NCI-H2081 (cell line): ENCODE measurements around the gene MUC6.

Source experiments
- DNase-seq, 2 experiments: peaks; one replicate each; lab custom pipeline; 2025; lab: John Stamatoyannopoulos, UW

Gene MUC6, protein sequence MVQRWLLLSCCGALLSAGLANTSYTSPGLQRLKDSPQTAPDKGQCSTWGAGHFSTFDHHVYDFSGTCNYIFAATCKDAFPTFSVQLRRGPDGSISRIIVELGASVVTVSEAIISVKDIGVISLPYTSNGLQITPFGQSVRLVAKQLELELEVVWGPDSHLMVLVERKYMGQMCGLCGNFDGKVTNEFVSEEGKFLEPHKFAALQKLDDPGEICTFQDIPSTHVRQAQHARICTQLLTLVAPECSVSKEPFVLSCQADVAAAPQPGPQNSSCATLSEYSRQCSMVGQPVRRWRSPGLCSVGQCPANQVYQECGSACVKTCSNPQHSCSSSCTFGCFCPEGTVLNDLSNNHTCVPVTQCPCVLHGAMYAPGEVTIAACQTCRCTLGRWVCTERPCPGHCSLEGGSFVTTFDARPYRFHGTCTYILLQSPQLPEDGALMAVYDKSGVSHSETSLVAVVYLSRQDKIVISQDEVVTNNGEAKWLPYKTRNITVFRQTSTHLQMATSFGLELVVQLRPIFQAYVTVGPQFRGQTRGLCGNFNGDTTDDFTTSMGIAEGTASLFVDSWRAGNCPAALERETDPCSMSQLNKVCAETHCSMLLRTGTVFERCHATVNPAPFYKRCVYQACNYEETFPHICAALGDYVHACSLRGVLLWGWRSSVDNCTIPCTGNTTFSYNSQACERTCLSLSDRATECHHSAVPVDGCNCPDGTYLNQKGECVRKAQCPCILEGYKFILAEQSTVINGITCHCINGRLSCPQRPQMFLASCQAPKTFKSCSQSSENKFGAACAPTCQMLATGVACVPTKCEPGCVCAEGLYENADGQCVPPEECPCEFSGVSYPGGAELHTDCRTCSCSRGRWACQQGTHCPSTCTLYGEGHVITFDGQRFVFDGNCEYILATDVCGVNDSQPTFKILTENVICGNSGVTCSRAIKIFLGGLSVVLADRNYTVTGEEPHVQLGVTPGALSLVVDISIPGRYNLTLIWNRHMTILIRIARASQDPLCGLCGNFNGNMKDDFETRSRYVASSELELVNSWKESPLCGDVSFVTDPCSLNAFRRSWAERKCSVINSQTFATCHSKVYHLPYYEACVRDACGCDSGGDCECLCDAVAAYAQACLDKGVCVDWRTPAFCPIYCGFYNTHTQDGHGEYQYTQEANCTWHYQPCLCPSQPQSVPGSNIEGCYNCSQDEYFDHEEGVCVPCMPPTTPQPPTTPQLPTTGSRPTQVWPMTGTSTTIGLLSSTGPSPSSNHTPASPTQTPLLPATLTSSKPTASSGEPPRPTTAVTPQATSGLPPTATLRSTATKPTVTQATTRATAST (N-terminal part only)

DNA sequence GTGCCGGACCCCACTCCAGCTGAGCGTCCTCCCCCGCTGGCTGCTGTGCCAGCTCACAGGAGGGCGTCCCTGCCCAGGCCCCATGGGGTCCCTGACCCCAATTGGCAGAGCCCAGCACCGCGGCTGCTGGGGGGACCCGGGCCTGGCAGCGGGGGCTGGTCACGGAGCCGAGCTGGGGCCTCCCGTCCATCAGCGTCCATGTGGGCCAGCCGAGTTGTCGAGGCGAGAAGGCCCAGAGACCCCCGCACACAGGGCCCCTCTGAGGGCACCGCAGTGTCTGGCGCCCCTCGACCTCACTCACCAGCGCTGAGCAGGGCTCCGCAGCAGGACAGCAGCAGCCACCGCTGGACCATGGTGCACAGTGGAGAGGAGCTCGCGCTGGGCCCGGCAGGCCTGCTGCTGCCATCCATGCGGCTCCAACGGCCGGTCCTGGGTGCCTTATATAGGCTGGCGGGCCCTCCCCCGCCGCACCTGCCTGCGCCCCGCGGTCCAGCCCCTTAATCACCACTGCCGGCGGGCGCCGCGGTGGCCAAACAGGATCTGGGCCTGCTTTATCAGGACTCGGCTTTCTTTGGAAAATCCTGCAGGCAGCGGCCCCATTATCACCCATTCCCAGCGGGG is at the start of gene MUC6:
MUC6 (minus strand) TSS at position 416 of the 621 bp plus-strand sequence; CDS start at position 353, 63 bp downstream.
- DNase-seq: peak in 1 of 2 experiments; percentile 70

DNA sequence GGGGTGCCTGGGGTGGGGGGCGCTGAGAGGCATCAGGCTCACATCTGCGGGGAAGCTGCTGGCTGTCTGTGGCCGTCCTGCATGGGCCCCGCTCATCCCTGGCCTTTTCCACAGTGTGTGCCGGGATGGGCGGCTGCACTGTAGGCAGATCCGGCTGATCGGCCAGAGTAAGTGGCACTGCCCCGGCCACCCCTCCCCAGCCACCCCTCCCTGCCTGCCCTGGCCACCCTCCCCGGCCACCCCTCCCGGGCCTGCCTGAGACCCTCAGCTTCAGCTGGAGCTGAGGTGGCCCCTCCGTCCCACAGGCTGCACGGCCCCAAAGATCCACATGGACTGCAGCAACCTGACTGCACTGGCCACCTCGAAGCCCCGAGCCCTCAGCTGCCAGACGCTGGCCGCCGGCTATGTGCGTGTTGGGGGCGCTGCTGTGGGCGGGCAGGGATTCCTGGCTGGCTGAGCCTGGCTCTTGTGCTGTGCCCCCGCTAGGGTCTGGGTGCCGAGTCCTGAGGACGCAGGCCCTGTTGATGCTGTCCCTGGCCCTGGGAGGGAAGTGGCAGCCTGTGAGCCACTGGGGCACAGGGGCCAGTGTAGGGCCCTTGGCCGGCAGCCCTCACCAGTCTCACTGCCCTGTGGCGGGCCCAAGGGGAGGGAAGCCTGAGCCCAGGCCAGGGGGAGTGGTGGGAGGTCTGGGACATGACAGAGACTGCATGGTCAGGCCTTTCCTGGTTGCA is 49.1 kb upstream of the MUC6 start:
- no peak for DNase-seq

GRCh38 chr11:1084561-1085439 is 48.3 kb upstream of the MUC6 start:
- DNase-seq: no peak

DNA sequence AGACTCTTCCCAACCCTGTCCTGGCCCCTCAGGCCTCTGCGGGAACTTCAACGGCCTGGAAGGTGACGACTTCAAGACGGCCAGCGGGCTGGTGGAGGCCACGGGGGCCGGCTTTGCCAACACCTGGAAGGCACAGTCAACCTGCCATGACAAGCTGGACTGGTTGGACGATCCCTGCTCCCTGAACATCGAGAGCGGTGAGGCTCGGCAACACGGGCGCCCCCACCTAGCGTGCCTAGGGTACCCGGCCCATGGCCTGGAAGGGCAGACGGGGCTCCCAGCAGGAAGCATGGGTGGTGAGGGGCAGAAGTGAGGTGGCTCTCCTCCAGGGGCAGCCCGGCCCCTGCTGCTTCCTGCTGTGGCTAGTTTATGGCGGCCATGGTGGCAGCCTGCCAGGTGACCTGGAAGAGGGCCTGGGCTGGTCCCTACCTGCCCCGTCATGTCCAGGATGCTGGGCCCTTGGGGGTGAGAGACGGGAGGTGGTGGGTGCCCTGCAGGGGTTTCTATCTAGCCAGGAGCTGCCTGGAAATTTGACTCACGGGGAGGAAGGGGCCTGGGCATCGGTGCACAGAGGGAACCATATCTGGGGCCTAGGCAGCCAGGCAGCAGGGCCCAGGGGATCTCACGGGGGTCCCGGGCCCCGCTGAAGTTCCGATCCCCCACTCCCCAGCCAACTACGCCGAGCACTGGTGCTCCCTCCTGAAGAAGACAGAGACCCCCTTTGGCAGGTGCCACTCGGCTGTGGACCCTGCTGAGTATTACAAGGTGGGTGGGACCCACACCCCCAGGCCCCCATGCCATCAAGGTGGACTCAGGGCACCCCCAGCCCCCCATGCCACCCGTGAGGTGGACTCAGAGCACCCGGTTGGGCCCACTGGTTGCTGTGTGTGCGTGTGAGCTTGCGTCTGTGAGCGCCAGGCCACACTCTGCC is 47.4 kb upstream of the MUC6 start:
- DNase-seq: no peak

GRCh38 chr11:1082728-1083620 is 46.5 kb upstream of the MUC6 start:
- DNase-seq: no peak

DNA sequence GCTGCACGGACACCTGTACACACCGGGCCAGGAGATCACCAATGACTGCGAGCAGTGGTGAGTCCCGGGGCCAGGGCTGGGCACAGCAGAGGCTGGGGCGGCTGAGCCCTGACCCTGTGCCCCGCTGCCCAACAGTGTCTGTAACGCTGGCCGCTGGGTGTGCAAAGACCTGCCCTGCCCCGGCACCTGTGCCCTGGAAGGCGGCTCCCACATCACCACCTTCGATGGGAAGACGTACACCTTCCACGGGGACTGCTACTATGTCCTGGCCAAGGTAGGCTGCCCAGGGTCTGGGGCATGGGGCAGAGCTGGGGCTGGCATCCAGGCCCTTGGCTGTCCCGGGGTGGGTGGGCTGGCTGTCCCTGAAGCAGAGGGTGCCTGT is 45.8 kb upstream of the MUC6 start:
- no peak for DNase-seq

DNA sequence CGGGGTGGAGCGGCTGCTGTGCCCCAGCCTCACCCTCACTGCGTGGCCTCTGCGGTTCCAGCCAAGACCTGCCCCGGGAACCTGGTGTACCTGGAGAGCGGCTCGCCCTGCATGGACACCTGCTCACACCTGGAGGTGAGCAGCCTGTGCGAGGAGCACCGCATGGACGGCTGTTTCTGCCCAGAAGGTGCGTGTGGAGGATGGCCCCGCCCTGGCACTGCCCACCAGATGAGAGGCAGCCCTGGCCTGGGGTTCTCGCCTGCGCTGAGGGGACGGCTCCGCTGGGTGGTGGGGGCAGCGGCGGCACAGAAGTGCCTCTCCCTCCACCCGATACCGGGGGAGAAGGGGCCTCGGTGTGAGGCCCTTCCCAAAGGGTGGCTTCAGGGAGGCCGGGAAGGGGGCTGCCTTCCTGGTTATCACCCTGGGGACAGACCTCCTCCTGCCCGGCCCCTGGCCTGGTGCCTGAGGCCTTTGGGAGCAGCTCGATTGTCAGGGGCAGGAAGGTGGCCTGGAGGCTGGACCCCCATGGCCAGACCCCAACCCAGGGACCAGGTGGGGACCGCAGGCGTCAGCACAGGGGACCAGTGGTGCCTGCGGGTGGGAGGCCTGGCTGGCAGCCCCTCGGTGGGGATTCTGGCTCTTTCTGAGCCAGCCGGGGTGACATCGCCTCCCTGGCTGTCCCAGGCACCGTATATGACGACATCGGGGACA is 45.2 kb upstream of the MUC6 start:
- DNase-seq: no peak

DNA sequence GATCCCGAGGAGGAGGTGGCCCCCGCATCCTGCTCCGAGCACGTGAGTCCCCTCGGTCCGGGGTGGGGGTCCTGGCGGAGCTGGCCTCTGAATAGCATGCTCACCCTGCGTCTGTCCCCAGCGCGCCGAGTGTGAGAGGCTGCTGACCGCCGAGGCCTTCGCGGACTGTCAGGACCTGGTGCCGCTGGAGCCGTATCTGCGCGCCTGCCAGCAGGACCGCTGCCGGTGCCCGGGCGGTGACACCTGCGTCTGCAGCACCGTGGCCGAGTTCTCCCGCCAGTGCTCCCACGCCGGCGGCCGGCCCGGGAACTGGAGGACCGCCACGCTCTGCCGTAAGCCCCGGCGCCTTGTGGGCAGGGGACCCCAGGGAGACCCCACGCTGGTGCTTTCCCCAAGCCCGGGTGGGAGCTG is 41.7 kb upstream of the MUC6 start:
- DNase-seq: no peak

- DNase-seq: no peak
Observed at GRCh38 chr11:1077417-1078119, 41.0 kb upstream of the MUC6 start.

GRCh38 chr11:1077033-1077416 is 40.5 kb upstream of the MUC6 start:
- DNase-seq: no peak

DNA sequence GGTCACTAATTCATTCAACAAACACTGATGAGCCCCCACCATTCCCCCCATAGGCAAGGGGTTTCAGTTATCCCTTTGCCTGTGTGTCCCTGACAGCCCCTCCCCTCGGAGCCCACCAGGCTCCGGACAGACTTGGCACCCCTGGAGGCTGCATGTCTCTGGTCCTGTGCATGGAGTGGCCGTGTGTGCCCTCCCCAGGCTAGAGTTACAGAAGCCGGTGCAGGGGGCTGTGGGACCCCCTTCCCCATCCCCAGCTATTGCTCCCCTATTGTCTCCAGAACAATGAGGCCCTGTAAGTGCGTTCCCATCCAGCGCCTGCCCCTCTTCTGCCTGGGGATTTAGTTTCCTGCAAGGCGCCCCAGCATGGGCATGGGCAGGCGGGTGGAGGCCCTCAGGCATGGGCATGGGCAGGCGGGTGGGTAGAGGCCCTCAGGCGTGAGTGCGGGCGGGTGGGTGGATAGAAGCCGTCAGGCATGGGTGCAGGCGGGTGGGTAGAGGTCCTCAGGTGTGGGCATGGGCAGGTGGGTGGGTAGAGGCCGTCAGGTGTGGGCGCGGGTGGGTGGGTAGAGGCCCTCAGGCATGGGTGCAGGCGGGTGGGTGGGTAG is 39.6 kb upstream of the MUC6 start:
- no peak for DNase-seq

DNA sequence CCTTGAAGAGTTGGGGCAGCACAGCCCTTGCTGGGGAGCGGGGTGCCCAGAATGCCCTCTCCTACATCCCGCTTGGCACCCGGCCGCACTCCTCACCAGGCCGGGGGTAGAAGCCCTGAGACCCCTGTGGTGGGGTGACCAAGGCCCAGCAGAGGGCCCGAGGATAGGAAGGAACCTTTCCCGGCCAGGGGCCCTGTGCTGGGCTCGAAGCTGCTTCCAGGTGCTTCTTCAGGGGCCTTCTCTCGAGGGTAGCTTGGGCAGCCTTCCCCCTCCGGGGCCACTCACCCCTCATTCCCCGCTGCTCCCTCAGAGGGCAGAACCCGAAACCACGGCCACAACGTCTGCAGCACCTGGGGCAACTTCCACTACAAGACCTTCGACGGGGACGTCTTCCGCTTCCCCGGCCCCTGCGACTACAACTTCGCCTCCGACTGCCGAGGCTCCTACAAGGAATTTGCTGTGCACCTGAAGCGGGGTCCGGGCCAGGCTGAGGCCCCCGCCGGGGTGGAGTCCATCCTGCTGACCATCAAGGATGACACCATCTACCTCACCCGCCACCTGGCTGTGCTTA is 38.9 kb upstream of the MUC6 start:
- no peak for DNase-seq

GRCh38 chr11:1074244-1075221 is 38.0 kb upstream of the MUC6 start, which contains the start of gene MUC2:
Gene MUC2, plus strand, starts transcription at chr11:1074874.
- no peak for DNase-seq

GRCh38 chr11:1073851-1074243 is 37.3 kb upstream of the MUC6 start:
- no peak for DNase-seq
